IMR-90 (cell line): Measurements from ENCODE around the gene ESR1. TPM values are rescaled to one million over a fixed set of nuclear protein-coding genes. Genes with fewer than 3 reads are reported as not detected.

Experiments used
- ATAC-seq: fragments of 200-7000 bp; cut with Tn5 transposase; 2 replicates; pipeline ENCODE4 v1.9.1; 2020; ENCODE audit warnings: low read depth, mild to moderate bottlenecking, moderate library complexity
- BruUV-seq: library from RNA; stranded (reverse); fragments of 400-500 nt; replicated peaks from 2 replicates; lab custom pipeline; 2021; lab: Mats Ljungman, UMichigan
- CTCF ChIA-PET: fragments of 300-600 bp; formaldehyde crosslinking; extraction: SDS; loops from one replicate; lab custom pipeline; 2021; ENCODE audit warnings: antibody characterized with exemption; lab: Yijun Ruan, JAX
- POLR2A ChIA-PET: fragments of 300-600 bp; sonication (Branson Sonifier 250); formaldehyde crosslinking; loops from one replicate; lab custom pipeline; 2022; ENCODE audit warnings: antibody characterized with exemption; ENCODE audit not compliant: unreplicated experiment; lab: Charles Lee
- DNase-seq: peaks from one replicate; pipeline ENCODE4 v3.0.0; 2013
- H2AFZ ChIP-seq: replicated peaks from 2 replicates; pipeline ENCODE3; 2013; ENCODE audit warnings: low read length, mild to moderate bottlenecking; ENCODE audit not compliant: poor library complexity
- H2AK5ac ChIP-seq: 2 replicates; pipeline ENCODE4 v1.6.1; 2013; ENCODE audit warnings: low read depth, low read length, inconsistent platforms
- H2AK9ac ChIP-seq: replicated peaks from 2 replicates; pipeline ENCODE3; 2013; ENCODE audit warnings: mild to moderate bottlenecking, low read depth, low read length, moderate library complexity; ENCODE audit not compliant: poor library complexity
- H2BK120ac ChIP-seq: 2 replicates; pipeline ENCODE4 v1.6.1; 2013; ENCODE audit warnings: low read depth, low read length, inconsistent platforms
- H2BK15ac ChIP-seq: 3 replicates; pipeline ENCODE4 v1.6.1; 2013; ENCODE audit warnings: low read depth, low read length, inconsistent platforms
- H2BK20ac ChIP-seq: 2 replicates; pipeline ENCODE4 v1.6.1; 2013; ENCODE audit warnings: low read depth, mild to moderate bottlenecking, inconsistent platforms, low read length, moderate library complexity
- H2BK5ac ChIP-seq: 2 replicates; pipeline ENCODE4 v1.6.1; 2013; ENCODE audit warnings: mild to moderate bottlenecking, low read depth, low read length, inconsistent platforms; ENCODE audit not compliant: poor library complexity, severe bottlenecking
- H3K14ac ChIP-seq: replicated peaks from 2 replicates; pipeline ENCODE4 v1.6.1; 2013; ENCODE audit warnings: low read depth, low read length, inconsistent platforms
- H3K18ac ChIP-seq: 2 replicates; pipeline ENCODE4 v1.6.1; 2013; ENCODE audit warnings: low read depth, low read length, control low read depth
- H3K23ac ChIP-seq: 2 replicates; pipeline ENCODE4 v1.6.1; 2013; ENCODE audit warnings: low read depth, low read length, inconsistent platforms
- H3K27ac ChIP-seq: 2 replicates; pipeline ENCODE4 v1.5.1; 2013; ENCODE audit warnings: mild to moderate bottlenecking, control low read depth, low read length; ENCODE audit not compliant: insufficient read depth
- H3K27me3 ChIP-seq: 2 replicates; pipeline ENCODE4 v1.6.1; 2013; ENCODE audit warnings: low read length; ENCODE audit not compliant: control insufficient read depth, insufficient read depth
- H3K36me3 ChIP-seq: 2 replicates; pipeline ENCODE4 v1.6.1; 2013; ENCODE audit warnings: low read length, mixed read lengths; ENCODE audit not compliant: control insufficient read depth, insufficient read depth
- H3K4ac ChIP-seq: 2 replicates; pipeline ENCODE4 v1.6.1; 2013; ENCODE audit warnings: low read depth, low read length, inconsistent platforms
- H3K4me1 ChIP-seq: 2 replicates; pipeline ENCODE4 v1.6.1; 2013; ENCODE audit warnings: low read length, mixed read lengths; ENCODE audit not compliant: control insufficient read depth, insufficient read depth
- H3K4me2 ChIP-seq: 2 replicates; pipeline ENCODE4 v1.6.1; 2013; ENCODE audit warnings: low read depth, mild to moderate bottlenecking, control low read depth, low read length, moderate library complexity
- H3K4me3 ChIP-seq: 2 replicates; pipeline ENCODE4 v1.5.1; 2013; ENCODE audit warnings: low read depth, mild to moderate bottlenecking, control low read depth, low read length, moderate library complexity; ENCODE audit not compliant: insufficient read depth
- H3K56ac ChIP-seq: 2 replicates; pipeline ENCODE4 v1.6.1; 2013; ENCODE audit warnings: low read length, inconsistent platforms; ENCODE audit not compliant: insufficient read depth; ENCODE audit errors: extremely low read depth
- H3K79me1 ChIP-seq, 2 experiments: 2 replicates each; pipeline ENCODE4 v1.6.1; 2013; ENCODE audit warnings: low read length in 2 of 2, inconsistent platforms in 1 of 2, low read depth in 1 of 2
- H3K9ac ChIP-seq: 2 replicates; pipeline ENCODE4 v1.6.1; 2013; ENCODE audit warnings: low read depth, low read length, control low read depth
- H3K9me1 ChIP-seq: 2 replicates; pipeline ENCODE4 v1.6.1; 2013; ENCODE audit warnings: low read length, inconsistent platforms; ENCODE audit not compliant: insufficient read depth
- H3K9me3 ChIP-seq: 2 replicates; pipeline ENCODE4 v1.6.1; 2013; ENCODE audit warnings: low read length; ENCODE audit not compliant: control insufficient read depth, insufficient read depth
- H4K20me1 ChIP-seq: 2 replicates; pipeline ENCODE4 v1.6.1; 2013; ENCODE audit warnings: low read length, inconsistent platforms; ENCODE audit not compliant: insufficient read depth
- H4K5ac ChIP-seq: 2 replicates; pipeline ENCODE4 v1.6.1; 2013; ENCODE audit warnings: mild to moderate bottlenecking, low read depth, low read length, control low read depth
- H4K8ac ChIP-seq, 2 experiments: 2 replicates each; pipeline ENCODE4 v1.6.1; 2013; ENCODE audit warnings: low read depth in 2 of 2, low read length in 2 of 2, control low read depth in 1 of 2, inconsistent platforms in 1 of 2
- H4K91ac ChIP-seq: 2 replicates; pipeline ENCODE4 v1.6.1; 2013; ENCODE audit warnings: low read depth, low read length, inconsistent platforms; ENCODE audit not compliant: insufficient read depth
- BHLHE40 ChIP-seq: fragments of 150-350 bp; IDR thresholded peaks from 2 replicates; pipeline ENCODE4 v1.6.1; 2016; ENCODE audit warnings: mild to moderate bottlenecking, low read depth, low read length
- CEBPB ChIP-seq: IDR thresholded peaks from 2 replicates; pipeline ENCODE4 v1.6.1; 2012; ENCODE audit warnings: low read depth, low read length, improper control_type of control experiment
- FOS ChIP-seq: fragments of 150-350 bp; IDR thresholded peaks from 2 replicates; pipeline ENCODE4 v1.6.1; 2016; ENCODE audit warnings: low read depth, low read length
- MAFK ChIP-seq: IDR thresholded peaks from 2 replicates; pipeline ENCODE4 v1.6.1; 2012; ENCODE audit warnings: low read depth, low read length, improper control_type of control experiment
- MAZ ChIP-seq: IDR thresholded peaks from 2 replicates; pipeline ENCODE4 v1.6.1; 2012; ENCODE audit warnings: low read depth, mild to moderate bottlenecking, low read length, improper control_type of control experiment, moderate library complexity, borderline replicate concordance
- NFE2L2 ChIP-seq: fragments of 150-350 bp; IDR thresholded peaks from 2 replicates; pipeline ENCODE4 v1.6.1; 2016; ENCODE audit warnings: low read depth, mild to moderate bottlenecking, low read length
- POLR2A ChIP-seq: IDR thresholded peaks from 2 replicates; pipeline ENCODE4 v1.6.1; 2012; ENCODE audit warnings: mild to moderate bottlenecking, low read depth, low read length
- RAD21 ChIP-seq: IDR thresholded peaks from 2 replicates; pipeline ENCODE4 v1.6.1; 2012; ENCODE audit warnings: low read length, improper control_type of control experiment
- RCOR1 ChIP-seq: IDR thresholded peaks from 2 replicates; pipeline ENCODE4 v1.6.1; 2012; ENCODE audit warnings: mild to moderate bottlenecking, low read length, improper control_type of control experiment; ENCODE audit not compliant: insufficient replicate concordance
- RFX5 ChIP-seq: IDR thresholded peaks from 2 replicates; pipeline ENCODE4 v1.8.0; 2012; ENCODE audit warnings: low read depth, mild to moderate bottlenecking, low read length, moderate library complexity
- SMC3 ChIP-seq: fragments of 150-350 bp; IDR thresholded peaks from 2 replicates; pipeline ENCODE4 v1.6.1; 2016; ENCODE audit warnings: low read depth, mild to moderate bottlenecking, antibody characterized with exemption, low read length, moderate library complexity
- WGBS, 2 experiments: methylation state at CpG; one replicate each; pipeline versions ENCODE4 v1.1.5 to v1.1.7; 2013; ENCODE audit warnings: missing lambda C conversion rate in 2 of 2; ENCODE audit not compliant: insufficient read length in 1 of 2; ENCODE audit errors: extremely low coverage in 2 of 2; 5-methylcytosine and 5-hydroxymethylcytosine counted together
- dilution Hi-C: fragments of 300-500 bp; cut with HindIII; formaldehyde crosslinking; loops from one replicate; pipeline ENCODE4 v1.14.3; 2018; ENCODE audit warnings: low sequenced_read_pairs; ENCODE audit not compliant: unreplicated experiment
- in situ Hi-C: fragments of 300-500 bp; cut with MboI; formaldehyde crosslinking; loops from 3 replicates; pipeline ENCODE4 v1.14.3; 2019; ENCODE audit warnings: low sequenced_read_pairs, inconsistent platforms, mixed read lengths
- intact Hi-C: fragments of 100-400 bp; cut with micrococcal nuclease; formaldehyde crosslinking; loops from 2 replicates; pipeline ENCODE4 v1.10.0; 2022
- polyA plus RNA-seq, 3 experiments: library from polyadenylated mRNA; depleted of rRNA; stranded (reverse); fragments of >200 nt; gene quantifications; 2 replicates each; pipeline ENCODE4 v1.2.3, GENCODE V29; 2012; ENCODE audit warnings: low replicate concordance in 1 of 3
- total RNA-seq: library from RNA; depleted of rRNA; stranded (reverse); fragments of >200 nt; gene quantifications from 2 replicates; pipeline ENCODE4 v1.2.3, GENCODE V29; 2012
- TF ChIP-seq, protein P1 (sequence below): conservative IDR thresholded peaks from 2 replicates; pipeline ENCODE4 v1.5.1; 2012; ENCODE audit warnings: mild to moderate bottlenecking, low read depth, low read length, improper control_type of control experiment
- TF ChIP-seq, protein P2 (sequence below): fragments of 150-350 bp; IDR thresholded peaks from 2 replicates; pipeline ENCODE4 v1.6.1; 2017; ENCODE audit warnings: mild to moderate bottlenecking, antibody characterized with exemption, low read length, low read depth
- TF ChIP-seq, protein P3 (sequence below): fragments of 150-350 bp; IDR thresholded peaks from 2 replicates; pipeline ENCODE4 v1.6.1; 2016; ENCODE audit warnings: low read depth, mild to moderate bottlenecking, low read length, moderate library complexity, borderline replicate concordance

ESR1 gene
- total and polyA plus RNA-seq, 2 of the 4 experiments (the other 2 are of a cell fraction): not detected

DNA sequence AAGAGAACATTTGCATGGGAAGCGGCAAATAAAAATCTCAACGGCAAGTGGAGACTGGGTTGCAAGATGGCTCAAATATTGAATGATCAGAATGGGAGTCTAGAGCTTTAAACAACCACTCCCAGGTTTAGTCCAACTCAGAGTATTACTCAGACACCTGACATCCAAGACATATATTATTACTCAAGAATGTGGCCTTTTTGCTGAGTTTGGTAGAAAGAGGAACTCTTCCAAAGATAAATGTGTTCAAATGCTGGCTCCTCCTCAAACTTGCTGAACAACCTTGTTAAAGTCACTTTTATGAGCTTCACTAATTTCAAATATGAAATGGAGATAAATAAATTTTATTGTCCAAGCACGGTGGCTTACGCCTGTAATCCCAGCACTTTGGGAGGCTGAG, 77.8 kb downstream of the ESR1 start:
- Histone ChIP-seq H4K5ac (no peak overlapping the region), H3K23ac (no peak overlapping the region), H3K9me3 (peaks cover 2% of the 10 kb centered on the region; the same call in 1 of the 2 replicates), H3K4me3 (no peak overlapping the region), H2BK5ac (no peak overlapping the region), H3K27ac (no peak overlapping the region), H2AK5ac (no peak overlapping the region), H3K9ac (no peak overlapping the region), H3K9me1 (no peaks in the 10 kb centered on the region), H2AFZ (no peak overlapping the region), H2AK9ac (no peak overlapping the region), H3K36me3 (no peaks in the 10 kb centered on the region), H4K91ac (no peak overlapping the region), H4K8ac (no peak overlapping the region), H2BK15ac (no peak overlapping the region), H3K4me2 (no peak overlapping the region), H3K4ac (no peak overlapping the region), H3K18ac (no peak overlapping the region), H3K14ac (no peak overlapping the region), H3K27me3 (no peaks in the 10 kb centered on the region), H3K4me1 (no peaks in the 10 kb centered on the region), H2BK120ac (no peak overlapping the region), H3K79me1 (no peaks in the 10 kb centered on the region), H3K56ac (no peak overlapping the region), H4K20me1 (no peaks in the 10 kb centered on the region), H2BK20ac (no peak overlapping the region)
- no TSS peak for BruUV-seq
- in situ Hi-C loops (no loop called here), intact Hi-C loops (no loop called here), dilution Hi-C loops (no loop called here)
- no peak for ATAC-seq
- TF ChIP-seq, protein P1, sequence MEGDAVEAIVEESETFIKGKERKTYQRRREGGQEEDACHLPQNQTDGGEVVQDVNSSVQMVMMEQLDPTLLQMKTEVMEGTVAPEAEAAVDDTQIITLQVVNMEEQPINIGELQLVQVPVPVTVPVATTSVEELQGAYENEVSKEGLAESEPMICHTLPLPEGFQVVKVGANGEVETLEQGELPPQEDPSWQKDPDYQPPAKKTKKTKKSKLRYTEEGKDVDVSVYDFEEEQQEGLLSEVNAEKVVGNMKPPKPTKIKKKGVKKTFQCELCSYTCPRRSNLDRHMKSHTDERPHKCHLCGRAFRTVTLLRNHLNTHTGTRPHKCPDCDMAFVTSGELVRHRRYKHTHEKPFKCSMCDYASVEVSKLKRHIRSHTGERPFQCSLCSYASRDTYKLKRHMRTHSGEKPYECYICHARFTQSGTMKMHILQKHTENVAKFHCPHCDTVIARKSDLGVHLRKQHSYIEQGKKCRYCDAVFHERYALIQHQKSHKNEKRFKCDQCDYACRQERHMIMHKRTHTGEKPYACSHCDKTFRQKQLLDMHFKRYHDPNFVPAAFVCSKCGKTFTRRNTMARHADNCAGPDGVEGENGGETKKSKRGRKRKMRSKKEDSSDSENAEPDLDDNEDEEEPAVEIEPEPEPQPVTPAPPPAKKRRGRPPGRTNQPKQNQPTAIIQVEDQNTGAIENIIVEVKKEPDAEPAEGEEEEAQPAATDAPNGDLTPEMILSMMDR: no peak
- TF ChIP-seq NFE2L2: no peak
- TF ChIP-seq, protein P2, sequence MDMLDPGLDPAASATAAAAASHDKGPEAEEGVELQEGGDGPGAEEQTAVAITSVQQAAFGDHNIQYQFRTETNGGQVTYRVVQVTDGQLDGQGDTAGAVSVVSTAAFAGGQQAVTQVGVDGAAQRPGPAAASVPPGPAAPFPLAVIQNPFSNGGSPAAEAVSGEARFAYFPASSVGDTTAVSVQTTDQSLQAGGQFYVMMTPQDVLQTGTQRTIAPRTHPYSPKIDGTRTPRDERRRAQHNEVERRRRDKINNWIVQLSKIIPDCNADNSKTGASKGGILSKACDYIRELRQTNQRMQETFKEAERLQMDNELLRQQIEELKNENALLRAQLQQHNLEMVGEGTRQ: no peak
- TF ChIP-seq, protein P3, sequence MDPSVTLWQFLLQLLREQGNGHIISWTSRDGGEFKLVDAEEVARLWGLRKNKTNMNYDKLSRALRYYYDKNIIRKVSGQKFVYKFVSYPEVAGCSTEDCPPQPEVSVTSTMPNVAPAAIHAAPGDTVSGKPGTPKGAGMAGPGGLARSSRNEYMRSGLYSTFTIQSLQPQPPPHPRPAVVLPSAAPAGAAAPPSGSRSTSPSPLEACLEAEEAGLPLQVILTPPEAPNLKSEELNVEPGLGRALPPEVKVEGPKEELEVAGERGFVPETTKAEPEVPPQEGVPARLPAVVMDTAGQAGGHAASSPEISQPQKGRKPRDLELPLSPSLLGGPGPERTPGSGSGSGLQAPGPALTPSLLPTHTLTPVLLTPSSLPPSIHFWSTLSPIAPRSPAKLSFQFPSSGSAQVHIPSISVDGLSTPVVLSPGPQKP: no peak
- TF ChIP-seq FOS: no peak
- TF ChIP-seq BHLHE40: no peak
- TF ChIP-seq POLR2A: no peak
- no peak for TF ChIP-seq CEBPB
- no peak for TF ChIP-seq RFX5
- TF ChIP-seq RCOR1: no peak
- TF ChIP-seq RAD21: no peak
- TF ChIP-seq MAFK: no peak
- no peak for TF ChIP-seq MAZ
- no peak for TF ChIP-seq SMC3
- DNase-seq: no peak
- ChIA-PET CTCF (no interaction called here), POLR2A (no interaction called here)
- 90% methylated on average over 2 of the region's 4 CpGs; no CpG with 5 or more reads in 1 of the 2 experiments for WGBS, 2 experiments
